Measurements from ENCODE around the gene OR1Q1.

- TF ChIP-seq POLR2A (IDR thresholded peaks at IDR 0.05) (no peak), CTCF (IDR thresholded peaks at IDR 0.05) (no peak)
Observed at GRCh38 chr9:122579874-122580273, 34.7 kb upstream of the OR1Q1 start.

Measured in suprapubic skin (tissue), 3 donors.